ENCODE results near the gene SESN3. TPM values are rescaled to one million over a fixed set of nuclear protein-coding genes. Genes with fewer than 3 reads are reported as not detected.
"Not testable (repeated sequence)": the region's sequence is repeated elsewhere in the genome, so short reads cannot be mapped to it uniquely, and the experiment has no call there.

SESN3 gene
- polyA plus RNA-seq, 1 donor: 119 TPM

DNA sequence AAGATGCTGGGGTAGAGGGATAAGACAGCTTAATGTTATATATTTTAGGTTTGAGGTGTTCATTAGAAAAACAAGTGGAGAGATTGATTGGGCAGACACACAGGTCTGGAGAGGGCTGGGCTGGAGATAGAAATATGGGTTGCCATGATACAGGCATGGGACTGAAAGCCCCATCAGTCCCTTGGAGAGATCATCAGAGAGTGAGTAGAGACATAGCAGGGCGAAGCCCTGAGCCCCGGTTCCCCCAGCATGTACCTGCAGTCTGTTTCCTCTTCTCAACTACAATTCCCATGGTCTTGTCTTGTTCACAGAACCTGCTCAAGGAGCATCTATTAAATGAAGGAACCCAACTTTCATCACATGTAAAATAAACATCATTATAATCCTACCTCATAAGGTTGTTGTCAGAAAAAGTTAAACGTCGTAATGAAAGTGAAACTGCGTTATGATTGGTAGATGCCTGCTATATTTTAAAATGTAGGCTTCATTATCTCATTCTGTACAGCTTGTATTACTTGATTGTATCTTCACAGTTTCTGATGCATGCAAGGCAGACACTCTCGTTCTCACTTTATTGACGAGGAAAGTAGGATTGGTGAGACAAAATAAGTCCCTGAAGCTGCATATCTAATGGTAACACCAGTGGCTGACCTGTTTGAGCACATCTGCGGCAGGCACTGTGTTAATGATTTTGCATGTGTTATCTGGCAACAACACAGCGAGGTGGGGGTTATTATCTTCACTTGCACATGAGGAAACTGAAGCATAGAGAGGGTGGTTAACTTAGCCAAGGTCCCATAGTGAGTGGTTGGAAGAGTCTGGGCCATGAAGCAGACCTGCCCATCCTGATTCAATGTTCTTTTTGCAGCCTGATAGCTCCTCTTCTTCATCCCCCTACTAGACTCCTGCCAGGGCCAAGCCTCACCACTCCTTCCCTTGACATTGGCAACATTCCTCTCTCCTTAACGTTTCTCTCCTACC, 77.8 kb downstream of the SESN3 start:
- no peak for DNase-seq

- peak; percentile 95 for DNase-seq
These were observed 79.9 kb downstream of the SESN3 start for GRCh38 chr11:95150956-95151684.

DNA sequence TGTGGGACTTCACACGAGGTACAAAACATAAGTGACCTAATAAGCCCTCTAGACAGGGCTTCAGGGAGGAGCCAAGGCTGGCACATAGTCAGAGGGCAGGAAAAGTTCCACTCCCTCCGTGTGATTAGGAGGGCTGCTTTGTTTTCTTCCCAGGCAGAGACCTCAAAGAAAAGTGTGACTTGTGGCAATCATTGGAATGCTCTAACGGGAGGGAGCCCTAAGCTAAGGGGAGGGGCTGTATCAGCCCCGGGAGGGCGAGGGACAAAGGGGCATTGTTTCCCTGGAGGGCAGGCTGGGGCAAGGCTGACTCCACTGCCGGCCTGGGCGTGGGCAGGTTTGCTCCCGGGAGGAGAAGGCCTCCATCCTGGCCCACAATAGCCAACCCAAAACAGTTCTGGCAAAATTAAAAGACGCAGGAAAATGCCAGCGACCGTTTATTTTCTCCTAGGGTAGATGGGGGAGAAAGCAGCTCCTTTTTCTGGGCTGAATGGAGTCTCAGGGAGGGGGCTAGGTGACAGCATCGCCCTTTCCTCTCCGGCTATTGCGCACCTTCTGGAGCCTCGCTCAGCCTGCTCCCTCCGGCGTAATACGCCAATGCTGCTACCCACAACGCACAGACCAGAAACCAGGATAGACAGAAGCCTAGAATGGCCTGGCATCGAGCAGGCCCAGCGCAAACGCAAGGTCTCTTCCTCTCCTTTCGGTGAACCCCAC, 81.2 kb downstream of the SESN3 start:
- no peak for DNase-seq

GRCh38 chr11:95148938-95149337, 82.1 kb downstream of the SESN3 start:
- no peak for DNase-seq

GRCh38 chr11:95148406-95148805, 82.6 kb downstream of the SESN3 start:
- DNase-seq: no peak

- DNase-seq: peak; percentile 35
These were observed 83.6 kb downstream of the SESN3 start for GRCh38 chr11:95147364-95147905.

DNA sequence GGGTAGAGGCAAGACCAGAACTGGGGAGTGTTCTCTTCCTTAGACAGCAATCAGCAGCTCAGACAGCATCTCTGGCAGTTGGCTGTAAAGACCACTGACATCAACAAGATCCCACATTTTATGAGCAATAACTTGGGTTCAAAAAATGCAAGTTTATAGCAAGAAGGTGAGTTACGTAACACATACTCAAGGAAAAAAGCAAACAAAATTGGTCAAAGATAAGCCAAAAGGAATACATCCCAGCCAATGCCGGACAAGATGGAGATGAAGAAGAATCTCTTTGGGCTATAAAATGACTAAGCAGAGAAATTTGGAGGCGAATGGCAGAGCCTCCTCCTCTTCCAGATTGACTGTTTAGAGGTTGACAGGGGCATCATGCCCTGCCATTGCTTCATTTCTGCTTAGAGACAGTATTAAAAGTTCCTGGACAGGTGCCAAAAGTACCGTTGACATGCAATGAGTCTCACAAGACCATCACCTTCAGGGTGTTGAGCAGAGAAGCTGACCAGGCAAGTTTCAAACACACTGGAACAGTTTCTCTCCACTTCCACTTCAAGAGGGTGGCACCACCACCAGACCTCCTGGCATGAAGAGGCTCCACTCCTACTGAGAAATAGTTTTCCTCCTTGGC, 85.5 kb downstream of the SESN3 start:
- no peak for DNase-seq

DNA sequence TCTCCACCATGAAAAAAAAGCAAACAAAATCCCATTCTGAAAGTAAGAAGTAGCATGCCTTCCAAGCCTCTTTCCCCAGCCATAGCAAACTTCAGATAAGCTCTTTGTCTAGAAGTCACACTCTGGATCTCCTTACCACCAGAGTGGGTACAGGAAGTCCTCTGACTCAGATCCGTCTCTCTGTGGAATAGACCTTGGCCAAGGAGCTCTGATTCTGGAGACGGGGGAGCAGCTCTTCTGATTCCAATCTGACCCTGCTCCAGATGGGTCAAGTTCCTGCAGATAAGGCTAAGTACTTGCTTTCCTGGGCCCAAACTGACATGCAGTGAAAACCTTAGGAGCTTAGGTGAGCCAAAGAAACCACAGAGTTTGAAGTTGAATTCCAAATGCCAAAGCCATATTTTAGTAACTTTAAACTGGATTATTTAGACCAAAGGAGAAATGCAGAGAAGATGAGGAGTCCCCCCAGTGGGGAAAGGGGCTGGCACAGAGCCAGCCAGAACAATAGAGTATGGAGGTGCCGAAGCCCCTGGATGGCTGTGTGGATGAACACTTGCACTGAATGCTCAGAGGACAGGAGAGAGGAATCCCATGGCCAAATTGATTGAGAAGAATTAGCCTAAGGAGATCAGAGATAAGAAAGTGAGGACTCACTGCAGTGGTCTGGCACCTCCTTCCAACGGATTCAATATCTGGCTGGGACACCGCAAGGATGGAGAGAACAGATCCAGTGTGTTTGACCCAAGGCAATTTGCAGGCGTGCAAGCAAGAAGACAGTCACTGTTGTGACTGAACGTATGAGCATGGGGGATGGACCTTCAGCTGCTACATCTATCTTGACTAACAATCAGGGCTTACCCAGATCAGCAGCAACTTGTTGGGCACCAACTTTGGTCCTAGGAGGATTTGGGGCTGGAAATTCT, 86.4 kb downstream of the SESN3 start:
- no peak for DNase-seq

GRCh38 chr11:95143106-95143681, 87.8 kb downstream of the SESN3 start:
- no peak for DNase-seq

DNA sequence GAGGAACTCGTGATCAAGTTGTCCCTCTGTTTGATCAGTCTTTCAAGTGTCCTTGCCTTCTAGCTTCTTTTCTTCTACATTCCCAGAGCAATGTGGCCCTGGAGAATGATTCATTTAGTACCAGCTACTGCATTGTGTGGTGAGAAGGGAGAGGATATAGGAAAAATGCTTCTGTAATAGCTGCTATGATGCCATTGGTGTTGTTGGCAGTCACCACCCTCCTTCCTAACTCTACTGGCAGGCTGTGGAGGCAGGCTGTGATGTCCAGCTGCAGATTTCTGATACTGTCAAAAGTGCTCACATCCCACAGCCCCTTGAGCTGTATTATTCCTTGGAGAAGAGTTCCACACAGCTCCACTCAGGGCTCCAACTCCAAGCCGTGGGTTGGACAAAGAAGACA, 88.6 kb downstream of the SESN3 start:
- no peak for DNase-seq

- no peak for DNase-seq
These were observed 90.5 kb downstream of the SESN3 start for GRCh38 chr11:95140397-95141033.

DNA sequence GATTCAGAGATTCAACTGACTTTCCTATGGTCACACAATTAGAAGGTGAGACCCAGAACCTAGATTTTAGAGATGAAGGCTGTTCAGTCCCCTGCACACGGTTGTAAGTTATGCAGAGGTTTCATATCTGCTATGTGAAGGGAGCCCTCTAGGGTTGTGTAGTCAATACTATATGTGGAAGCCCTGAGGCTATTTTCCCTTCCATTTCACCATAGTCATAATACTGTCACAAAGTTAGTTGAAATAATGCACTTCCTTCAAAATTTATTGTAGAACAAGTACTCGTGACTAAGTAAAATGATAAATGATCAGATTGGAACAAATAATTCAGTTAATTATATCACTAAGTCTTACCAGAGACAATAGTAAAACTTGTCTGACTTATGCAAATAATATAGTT, 92.6 kb downstream of the SESN3 start:
- no peak for DNase-seq

- no peak for DNase-seq
These were observed 93.7 kb downstream of the SESN3 start for GRCh38 chr11:95137299-95137698.

DNA sequence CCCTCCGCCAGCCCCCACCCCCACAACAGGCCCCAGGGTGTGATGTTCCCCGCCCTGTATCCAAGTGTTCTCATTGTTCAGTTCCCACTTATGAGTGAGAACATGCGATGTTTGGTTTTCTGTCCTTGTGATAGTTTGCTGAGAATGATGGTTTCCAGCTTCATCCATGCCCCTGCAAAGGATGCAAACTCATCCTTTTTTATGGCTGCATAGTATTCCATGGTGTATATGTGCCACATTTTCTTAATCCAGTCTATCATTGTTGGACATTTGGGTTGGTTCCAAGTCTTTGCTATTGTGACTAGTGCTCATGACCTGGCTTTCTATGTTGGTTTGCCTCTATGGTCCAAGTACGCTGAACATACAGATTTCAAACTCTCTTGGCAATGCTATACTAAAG, 94.3 kb downstream of the SESN3 start:
- DNase-seq: not testable (repeated sequence)

- DNase-seq: no peak
These were observed 95.1 kb downstream of the SESN3 start for GRCh38 chr11:95135880-95136279.

DNA sequence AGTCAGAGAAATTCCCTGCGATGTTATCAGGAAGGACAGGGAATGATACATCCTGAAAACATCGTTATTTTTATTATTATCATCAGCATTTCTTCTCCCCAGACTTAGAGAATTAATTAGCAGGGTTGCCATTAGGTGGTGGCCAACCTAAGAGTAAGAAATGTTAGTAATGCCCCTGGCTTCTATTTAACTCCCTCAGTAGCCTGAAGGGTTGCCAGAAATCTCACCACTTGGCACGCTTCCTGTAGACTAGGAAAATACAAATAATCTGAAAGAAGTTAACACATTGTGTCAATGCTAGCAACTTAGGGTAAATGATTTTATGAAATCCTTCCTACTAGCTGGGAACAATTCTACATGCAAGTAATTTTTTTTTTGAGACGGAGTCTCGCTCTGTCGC, 95.8 kb downstream of the SESN3 start:
- no peak for DNase-seq

GRCh38 chr11:95134491-95134890, 96.5 kb downstream of the SESN3 start:
- DNase-seq: no peak

- no peak for DNase-seq
These were observed 98.0 kb downstream of the SESN3 start for GRCh38 chr11:95132956-95133355.

DNA sequence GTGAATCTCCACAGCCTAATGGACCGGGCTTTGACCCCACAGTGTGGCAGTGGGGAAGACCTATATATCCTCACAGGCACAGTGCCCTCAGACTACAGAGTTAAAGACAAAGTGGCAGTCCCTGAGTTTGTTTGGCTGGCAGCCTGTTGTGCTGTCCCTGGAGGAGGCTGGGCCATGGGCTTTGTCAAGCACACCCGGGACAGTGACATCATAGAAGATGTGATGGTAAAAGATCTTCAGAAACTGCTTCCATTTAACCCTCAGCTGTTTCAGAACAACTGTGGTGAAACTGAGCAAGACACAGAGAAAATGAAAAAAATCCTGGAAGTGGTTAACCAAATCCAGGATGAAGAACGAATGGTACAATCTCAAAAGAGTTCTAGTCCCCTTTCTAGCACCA, 102.4 kb downstream of the SESN3 start:
- DNase-seq: no peak

- peak; percentile 67 for DNase-seq
These were observed 107.4 kb downstream of the SESN3 start for GRCh38 chr11:95123556-95123955.

All from hindlimb muscle (tissue), 1 donor.